ENCODE measurements around the gene ZBTB16.

Gene ZBTB16

GRCh38 chr11:114106986-114107385, 47.5 kb downstream of the ZBTB16 start:
- no peak for DNase-seq (ENCODE audit: low read depth in 2 of 2)

- no peak for DNase-seq (ENCODE audit: low read depth in 2 of 2)
Measured at GRCh38 chr11:114108501-114109205, 49.1 kb downstream of the ZBTB16 start.

- no peak for DNase-seq (ENCODE audit: low read depth in 2 of 2)
Measured at GRCh38 chr11:114109206-114110090, 49.9 kb downstream of the ZBTB16 start.

- no peak for DNase-seq (ENCODE audit: low read depth in 2 of 2)
Measured at GRCh38 chr11:114110123-114110522, 50.6 kb downstream of the ZBTB16 start.

GRCh38 chr11:114110952-114111947, 51.7 kb downstream of the ZBTB16 start:
- no peak for DNase-seq (ENCODE audit: low read depth in 2 of 2)

GRCh38 chr11:114115451-114115928, 56.0 kb downstream of the ZBTB16 start:
- no peak for DNase-seq (ENCODE audit: low read depth in 2 of 2)

GRCh38 chr11:114116357-114116756, 56.8 kb downstream of the ZBTB16 start:
- DNase-seq (ENCODE audit: low read depth in 2 of 2), result no peak

GRCh38 chr11:114116800-114117199, 57.3 kb downstream of the ZBTB16 start:
- no peak for DNase-seq (ENCODE audit: low read depth in 2 of 2)

GRCh38 chr11:114120606-114121005, 61.1 kb downstream of the ZBTB16 start:
- no peak for DNase-seq (ENCODE audit: low read depth in 2 of 2)

GRCh38 chr11:114121138-114121537, 61.6 kb downstream of the ZBTB16 start:
- no peak for DNase-seq (ENCODE audit: low read depth in 2 of 2)

GRCh38 chr11:114121804-114122504, 62.4 kb downstream of the ZBTB16 start:
- no peak for DNase-seq (ENCODE audit: low read depth in 2 of 2)

GRCh38 chr11:114122686-114123085, 63.2 kb downstream of the ZBTB16 start:
- no peak for DNase-seq (ENCODE audit: low read depth in 2 of 2)

GRCh38 chr11:114123692-114124330, 64.3 kb downstream of the ZBTB16 start:
- no peak for DNase-seq (ENCODE audit: low read depth in 2 of 2)

GRCh38 chr11:114124601-114125144, 65.2 kb downstream of the ZBTB16 start:
- no peak for DNase-seq (ENCODE audit: low read depth in 2 of 2)

GRCh38 chr11:114125531-114125930, 66.0 kb downstream of the ZBTB16 start:
- DNase-seq (ENCODE audit: low read depth in 2 of 2), result no peak

GRCh38 chr11:114125959-114126358, 66.4 kb downstream of the ZBTB16 start:
- DNase-seq (ENCODE audit: low read depth in 2 of 2), result no peak

- DNase-seq (ENCODE audit: low read depth in 2 of 2), result no peak
Measured at GRCh38 chr11:114128399-114128798, 68.9 kb downstream of the ZBTB16 start.

- no peak for DNase-seq (ENCODE audit: low read depth in 2 of 2)
Measured at GRCh38 chr11:114129142-114129541, 69.6 kb downstream of the ZBTB16 start.

GRCh38 chr11:114129699-114130098, 70.2 kb downstream of the ZBTB16 start:
- DNase-seq (ENCODE audit: low read depth in 2 of 2), result no peak

- DNase-seq (ENCODE audit: low read depth in 2 of 2), result no peak
Measured at GRCh38 chr11:114130115-114130576, 70.6 kb downstream of the ZBTB16 start.
